Measurements from ENCODE around the gene GSTT2B.
"Not testable (repeated sequence)": the region's sequence is repeated elsewhere in the genome, so short reads cannot be mapped to it uniquely, and the experiment has no call there.

GSTT2B gene

GRCh38 chr22:23909296-23909898 is 51.6 kb downstream of the GSTT2B start:
- Histone ChIP-seq H4K8ac (ENCODE audit: low read depth, low read length) (no peak overlapping the region), H2BK12ac (ENCODE audit: low read length) (no peak overlapping the region), H3K79me1 (ENCODE audit: low read depth, low read length) (no peaks in the 10 kb centered on the region), H3K27ac (replicated peaks; ENCODE audit: low read length) (no peak overlapping the region), H2BK120ac (ENCODE audit: low read depth, low read length) (no peak overlapping the region), H3K9me3 (replicated peaks in 1 of 2; ENCODE audit: control insufficient read depth in 2 of 2, insufficient read depth in 1 of 2, low read depth in 1 of 2, low read length in 2 of 2) (peaks cover 0 to 8% of the 10 kb centered on the region in 2 donors), H3K4me1 (ENCODE audit: control insufficient read depth in 2 of 2, insufficient read depth in 1 of 2, low read depth in 1 of 2, low read length in 2 of 2) (peaks cover 5 to 7% of the 10 kb centered on the region in 2 donors), H3K14ac (ENCODE audit: low read length) (no peak overlapping the region), H3K36me3 (replicated peaks in 1 of 2; ENCODE audit: control insufficient read depth in 2 of 2, insufficient read depth in 2 of 2, low read length in 2 of 2) (peaks cover 0 to 3% of the 10 kb centered on the region in 2 donors), H3K27me3 (ENCODE audit: control insufficient read depth in 3 of 3, insufficient read depth in 3 of 3, low read depth in 1 of 3, low read length in 3 of 3) (peaks cover 0 to 1% (median 0%) of the 10 kb centered on the region in 3 experiments), H2BK15ac (ENCODE audit: low read length) (no peak overlapping the region), H3K18ac (ENCODE audit: low read length) (no peak overlapping the region), H3K4me3 (ENCODE audit: low read length in 2 of 2) (no peak overlapping the region), H2AK5ac (ENCODE audit: low read depth, low read length) (no peak overlapping the region), H3K4ac (ENCODE audit: low read length) (no peak overlapping the region), H2AFZ (ENCODE audit: low read length) (no peak overlapping the region), H4K91ac (ENCODE audit: low read depth, low read length, poor library complexity) (no peak overlapping the region), H3K9ac (ENCODE audit: low read depth, low read length, poor library complexity) (no peak overlapping the region), H2BK5ac (ENCODE audit: low read length) (no peak overlapping the region), H3K23ac (ENCODE audit: low read depth, low read length, poor library complexity) (no peak overlapping the region), H3K4me2 (ENCODE audit: insufficient read depth, low read length, poor library complexity, severe bottlenecking) (no peak overlapping the region)
- WGBS, 2 donors (ENCODE audit: extremely low coverage in 2 of 2, insufficient read length in 2 of 2, insufficient replicate concordance in 1 of 2): no CpG with 5 or more reads among the region's 6 CpGs
- no peak for DNase-seq (ENCODE audit: low spot score)

- Histone ChIP-seq H2AFZ (ENCODE audit: low read length) (no peak overlapping the region), H3K14ac (ENCODE audit: low read length) (no peak overlapping the region), H3K9ac (ENCODE audit: low read depth, low read length, poor library complexity) (no peak overlapping the region), H3K9me3 (replicated peaks in 1 of 2; ENCODE audit: control insufficient read depth in 2 of 2, insufficient read depth in 1 of 2, low read depth in 1 of 2, low read length in 2 of 2) (peaks cover 0 to 8% of the 10 kb centered on the region in 2 donors), H3K18ac (ENCODE audit: low read length) (no peak overlapping the region), H2BK120ac (ENCODE audit: low read depth, low read length) (no peak overlapping the region), H2BK12ac (ENCODE audit: low read length) (no peak overlapping the region), H4K91ac (ENCODE audit: low read depth, low read length, poor library complexity) (no peak overlapping the region), H4K8ac (ENCODE audit: low read depth, low read length) (no peak overlapping the region), H2BK15ac (ENCODE audit: low read length) (no peak overlapping the region), H3K27me3 (ENCODE audit: control insufficient read depth in 3 of 3, insufficient read depth in 3 of 3, low read depth in 1 of 3, low read length in 3 of 3) (peaks cover 0 to 1% (median 0%) of the 10 kb centered on the region in 3 experiments), H3K27ac (replicated peaks; ENCODE audit: low read length) (no peak overlapping the region), H3K4me1 (ENCODE audit: control insufficient read depth in 2 of 2, insufficient read depth in 1 of 2, low read depth in 1 of 2, low read length in 2 of 2) (peaks cover 5 to 7% of the 10 kb centered on the region in 2 donors), H3K4ac (ENCODE audit: low read length) (no peak overlapping the region), H3K4me3 (ENCODE audit: low read length in 2 of 2) (no peak overlapping the region), H3K36me3 (replicated peaks in 1 of 2; ENCODE audit: control insufficient read depth in 2 of 2, insufficient read depth in 2 of 2, low read length in 2 of 2) (peaks cover 0 to 3% of the 10 kb centered on the region in 2 donors), H3K23ac (ENCODE audit: low read depth, low read length, poor library complexity) (no peak overlapping the region), H3K79me1 (ENCODE audit: low read depth, low read length) (no peaks in the 10 kb centered on the region), H2BK5ac (ENCODE audit: low read length) (no peak overlapping the region), H3K4me2 (ENCODE audit: insufficient read depth, low read length, poor library complexity, severe bottlenecking) (no peak overlapping the region), H2AK5ac (ENCODE audit: low read depth, low read length) (no peak overlapping the region)
- WGBS, 2 donors (ENCODE audit: extremely low coverage in 2 of 2, insufficient read length in 2 of 2, insufficient replicate concordance in 1 of 2): no CpG with 5 or more reads among the region's 11 CpGs
- DNase-seq (ENCODE audit: low spot score): no peak
Measured at GRCh38 chr22:23908587-23909205, 52.3 kb downstream of the GSTT2B start.

GRCh38 chr22:23907423-23907822 is 53.6 kb downstream of the GSTT2B start:
- not testable (repeated sequence) for H2BK15ac ChIP-seq (ENCODE audit: low read length); DNase-seq (ENCODE audit: low spot score)

More at GRCh38 chr22:23907423-23907822, 53.6 kb downstream of the GSTT2B start:
- H2BK12ac ChIP-seq (ENCODE audit: low read length); H4K91ac ChIP-seq (ENCODE audit: low read depth, low read length, poor library complexity); H3K9me3 ChIP-seq (replicated peaks in 1 of 2; ENCODE audit: control insufficient read depth in 2 of 2, insufficient read depth in 1 of 2, low read depth in 1 of 2, low read length in 2 of 2); H3K79me1 ChIP-seq (ENCODE audit: low read depth, low read length); H3K4me3 ChIP-seq (ENCODE audit: low read length in 2 of 2); H3K4me2 ChIP-seq (ENCODE audit: insufficient read depth, low read length, poor library complexity, severe bottlenecking); H3K27me3 ChIP-seq (ENCODE audit: control insufficient read depth in 3 of 3, insufficient read depth in 3 of 3, low read depth in 1 of 3, low read length in 3 of 3); H3K23ac ChIP-seq (ENCODE audit: low read depth, low read length, poor library complexity); H4K8ac ChIP-seq (ENCODE audit: low read depth, low read length); H3K36me3 ChIP-seq (replicated peaks in 1 of 2; ENCODE audit: control insufficient read depth in 2 of 2, insufficient read depth in 2 of 2, low read length in 2 of 2); H3K18ac ChIP-seq (ENCODE audit: low read length); H3K4me1 ChIP-seq (ENCODE audit: control insufficient read depth in 2 of 2, insufficient read depth in 1 of 2, low read depth in 1 of 2, low read length in 2 of 2); H3K14ac ChIP-seq (ENCODE audit: low read length); H3K27ac ChIP-seq (replicated peaks; ENCODE audit: low read length); H2AK5ac ChIP-seq (ENCODE audit: low read depth, low read length); H2BK120ac ChIP-seq (ENCODE audit: low read depth, low read length); H2BK5ac ChIP-seq (ENCODE audit: low read length); H3K4ac ChIP-seq (ENCODE audit: low read length); H2AFZ ChIP-seq (ENCODE audit: low read length); H3K9ac ChIP-seq (ENCODE audit: low read depth, low read length, poor library complexity): not testable (repeated sequence)
- WGBS, 2 donors (ENCODE audit: extremely low coverage in 2 of 2, insufficient read length in 2 of 2, insufficient replicate concordance in 1 of 2): no CpG with 5 or more reads among the region's 10 CpGs

Measured in neuronal stem cell (in vitro differentiated cells).